Measurements from ENCODE around the gene CD1E. TPM values are rescaled to one million over a fixed set of nuclear protein-coding genes. Genes with fewer than 3 reads are reported as not detected.

Gene CD1E
- polyA plus RNA-seq, 4 donors, result 0.13 to 0.34 TPM; not detected in 2

DNA sequence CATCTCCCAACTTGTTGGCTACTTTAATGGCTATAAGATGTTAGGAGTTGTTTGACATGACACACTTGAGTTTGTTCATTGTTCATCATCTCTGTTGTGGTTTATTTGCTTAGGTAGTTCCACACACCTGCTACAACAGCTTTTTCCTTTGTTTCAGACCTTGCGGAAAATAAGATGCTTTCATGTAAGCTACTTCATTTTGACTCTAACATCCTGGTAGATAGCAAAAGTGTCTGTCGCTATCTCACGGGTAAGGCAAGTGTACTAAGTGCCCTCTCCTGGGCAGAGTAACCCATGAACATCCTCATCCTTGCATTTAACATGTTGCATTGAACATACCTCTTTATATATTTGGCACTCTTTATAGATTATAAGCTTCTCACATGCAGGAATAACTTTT is 47.2 kb downstream of the CD1E start:
- FAIRE-seq, result no peak
- Histone ChIP-seq H3K27ac (ENCODE audit: low read depth in 1 of 3, low read length in 2 of 3) (no peak overlapping the region), H3K9me3 (ENCODE audit: control insufficient read depth in 2 of 2, insufficient read depth in 1 of 2, low read depth in 1 of 2, low read length in 1 of 2) (no peaks in the 10 kb centered on the region), H3K36me3 (ENCODE audit: control insufficient read depth in 3 of 3, insufficient read depth in 2 of 3, low read depth in 1 of 3, low read length in 3 of 3) (no peaks in the 10 kb centered on the region), H3K4me1 (ENCODE audit: control insufficient read depth in 3 of 3, insufficient read depth in 2 of 3, low read depth in 1 of 3, low read length in 2 of 3) (no peaks in the 10 kb centered on the region), H3K27me3 (ENCODE audit: control insufficient read depth in 3 of 3, insufficient read depth in 3 of 3, low read length in 3 of 3) (no peaks in the 10 kb centered on the region), H3K4me3 (ENCODE audit: low read depth in 1 of 3, low read length in 3 of 3) (no peak overlapping the region)
- 64 to 72% (median 72%) methylated on average over 3 of the region's 3 CpGs for WGBS, 3 donors
- DNase-seq, result no peak

DNA sequence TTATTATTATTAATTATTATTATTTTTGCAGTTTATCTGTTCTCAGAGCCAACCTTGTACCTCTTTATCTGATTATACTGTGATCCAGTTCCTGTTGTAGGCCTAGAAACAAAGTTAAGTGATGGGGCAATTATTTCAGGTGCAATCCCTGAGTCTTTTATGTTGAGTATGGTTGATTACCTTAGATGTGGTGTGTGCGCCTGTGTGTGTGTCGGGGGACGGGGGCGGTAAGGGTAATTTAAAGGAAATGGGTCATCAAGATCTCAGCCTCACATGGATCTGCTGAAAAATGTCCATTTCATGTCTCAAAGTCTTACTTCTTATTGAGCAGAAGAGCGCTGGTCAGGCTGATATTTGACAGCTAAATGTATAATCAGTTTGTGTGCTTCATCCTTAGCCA is 53.4 kb downstream of the CD1E start:
- DNase-seq (no peak), FAIRE-seq (no peak)
- H3K4me3 ChIP-seq (ENCODE audit: low read depth in 1 of 3, low read length in 3 of 3), result no peak overlapping the region
- no peaks in the 10 kb centered on the region for H3K4me1 ChIP-seq (ENCODE audit: control insufficient read depth in 3 of 3, insufficient read depth in 2 of 3, low read depth in 1 of 3, low read length in 2 of 3)
- 68 to 88% (median 74%) methylated on average over 5 of the region's 5 CpGs for WGBS, 3 donors
- no peaks in the 10 kb centered on the region for H3K36me3 ChIP-seq (ENCODE audit: control insufficient read depth in 3 of 3, insufficient read depth in 2 of 3, low read depth in 1 of 3, low read length in 3 of 3)
- H3K27ac ChIP-seq (ENCODE audit: low read depth in 1 of 3, low read length in 2 of 3), result no peak overlapping the region
- H3K27me3 ChIP-seq (ENCODE audit: control insufficient read depth in 3 of 3, insufficient read depth in 3 of 3, low read length in 3 of 3), result no peaks in the 10 kb centered on the region
- no peaks in the 10 kb centered on the region for H3K9me3 ChIP-seq (ENCODE audit: control insufficient read depth in 2 of 2, insufficient read depth in 1 of 2, low read depth in 1 of 2, low read length in 1 of 2)

Other genes with a start within 250 kb of the CD1E start
- gene CD1D, start 173.0 kb upstream of the CD1E start, polyA plus RNA-seq, result 10 to 100 TPM in 1 of 4 donors, 1 to 10 TPM in 3; 5.9 to 15.0 (median 8.7) TPM
- under 1 TPM in 2 of 4 donors, not detected in 2; 0.01 to 0.04 TPM for gene CD1A, start 99.5 kb upstream of the CD1E start, polyA plus RNA-seq
- under 1 TPM in 2 of 4 donors, not detected in 2; 0.52 to 0.64 TPM for gene CD1C, start 64.0 kb upstream of the CD1E start, polyA plus RNA-seq
- gene CD1B, start 22.4 kb upstream of the CD1E start, polyA plus RNA-seq, result not detected
- not detected for gene OR10T2, start 45.6 kb downstream of the CD1E start, polyA plus RNA-seq
- not detected for gene OR10K2, start 72.3 kb downstream of the CD1E start, polyA plus RNA-seq
- not detected for gene OR10K1, start 107.9 kb downstream of the CD1E start, polyA plus RNA-seq
- not detected for gene OR10R2, start 118.3 kb downstream of the CD1E start, polyA plus RNA-seq
- gene OR6Y1, start 200.5 kb downstream of the CD1E start, polyA plus RNA-seq, result not detected
- gene OR6P1, start 216.7 kb downstream of the CD1E start, polyA plus RNA-seq, result not detected
- gene OR10X1, start 226.0 kb downstream of the CD1E start, polyA plus RNA-seq, result not detected